ENCODE results near the gene SMU1. TPM values are rescaled to one million over a fixed set of nuclear protein-coding genes. Genes with fewer than 3 reads are reported as not detected.

Gene SMU1
- total and polyA plus RNA-seq, 2 experiments from 2014 or later: 15.8 to 25.1 TPM

DNA sequence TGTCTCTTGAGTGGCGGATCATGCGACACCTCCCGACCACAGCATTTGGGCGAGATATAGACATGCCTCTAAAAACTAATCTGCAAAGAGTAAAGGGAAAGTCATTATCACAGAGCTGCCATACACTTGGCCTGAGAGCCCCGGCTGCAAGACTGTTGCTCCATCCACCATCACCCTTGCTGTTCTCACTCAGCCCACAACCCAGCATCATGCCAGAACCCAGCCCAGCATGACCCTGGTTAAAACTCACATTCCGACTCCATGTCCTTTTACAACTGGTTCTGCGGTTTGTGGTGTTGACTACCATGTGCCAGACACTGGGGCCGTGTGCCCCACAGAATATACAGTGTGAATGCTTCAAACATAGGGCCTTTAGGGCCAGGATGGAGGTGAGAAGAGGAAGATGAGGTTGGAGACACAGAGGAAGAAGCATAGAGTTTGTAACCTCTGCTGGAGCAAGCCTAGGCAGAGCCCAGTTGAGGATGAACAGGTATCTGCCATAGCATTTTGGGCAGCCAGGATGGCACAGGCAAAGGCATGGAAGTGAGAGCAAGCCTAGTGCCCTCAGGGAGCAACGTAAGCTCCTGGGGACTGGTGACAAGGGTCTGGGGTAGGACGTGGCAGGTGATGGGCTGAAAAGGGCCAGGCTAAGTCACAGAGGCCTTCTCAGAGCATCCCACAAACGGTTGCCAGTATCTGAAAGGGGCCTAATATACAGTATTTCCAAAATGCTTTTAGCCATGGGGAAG is 37.5 kb upstream of the SMU1 start:
- Histone ChIP-seq H3K4me2 (no peak overlapping the region), H2AFZ (no peak overlapping the region), H4K20me1 (ENCODE audit: insufficient read depth, poor library complexity, severe bottlenecking) (no peaks in the 10 kb centered on the region), H3K27me3 (no peaks in the 10 kb centered on the region), H3K4me3 (no peak overlapping the region), H3K9me2 (replicated peaks; ENCODE audit: insufficient read depth) (no peaks in the 10 kb centered on the region), H3K36me3 (replicated peaks; ENCODE audit: insufficient read depth, low read depth) (no peaks in the 10 kb centered on the region), H3K4me1 (ENCODE audit: insufficient read depth) (no peaks in the 10 kb centered on the region), H3K9me3 (ENCODE audit: low read depth) (no peaks in the 10 kb centered on the region), H3K79me2 (peaks cover 4% of the 10 kb centered on the region), H3K27ac (no peak overlapping the region)
- no peak for TF ChIP-seq EZH2 (IDR thresholded peaks at IDR 0.05; ENCODE audit: borderline replicate concordance)
- TF ChIP-seq EZH2phosphoT487 (IDR thresholded peaks at IDR 0.05; ENCODE audit: low read depth, severe bottlenecking, unreplicated experiment): no peak
- TF ChIP-seq CTCF (IDR thresholded peaks at IDR 0.05; ENCODE audit: poor library complexity): no peak
- DNase-seq (ENCODE audit: low spot score): no peak
- 92% methylated on average over 11 of the region's 11 CpGs for WGBS (ENCODE audit: low lambda C conversion rate, missing lambda C conversion rate)

DNA sequence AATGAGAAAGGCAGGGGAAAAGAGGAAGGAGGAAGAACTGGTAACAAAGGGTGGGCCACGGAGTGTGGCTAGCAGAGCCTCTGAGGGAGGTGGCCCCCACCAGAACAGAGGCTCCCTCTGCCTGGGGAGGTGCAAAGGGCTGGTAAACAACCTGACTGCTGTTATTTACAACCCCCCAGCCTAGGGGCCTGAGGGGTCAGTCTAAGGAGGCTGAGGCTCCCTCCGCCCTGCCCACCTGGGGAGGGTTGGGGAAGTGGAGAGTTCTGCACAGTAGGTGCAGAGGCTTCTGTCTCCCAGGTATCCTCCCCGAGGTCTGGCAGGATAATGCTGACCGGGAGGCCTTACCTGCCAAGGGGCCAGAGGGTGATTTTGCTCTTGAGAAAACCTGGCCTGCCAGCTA is 35.6 kb upstream of the SMU1 start:
- Histone ChIP-seq H3K9me3 (ENCODE audit: low read depth) (no peaks in the 10 kb centered on the region), H3K9me2 (replicated peaks; ENCODE audit: insufficient read depth) (no peaks in the 10 kb centered on the region), H3K4me2 (no peak overlapping the region), H3K4me3 (no peak overlapping the region), H3K4me1 (ENCODE audit: insufficient read depth) (peaks cover 7% of the 10 kb centered on the region), H3K79me2 (peaks cover 4% of the 10 kb centered on the region), H3K27me3 (no peaks in the 10 kb centered on the region), H4K20me1 (ENCODE audit: insufficient read depth, poor library complexity, severe bottlenecking) (no peaks in the 10 kb centered on the region), H3K27ac (no peak overlapping the region), H3K36me3 (replicated peaks; ENCODE audit: insufficient read depth, low read depth) (no peaks in the 10 kb centered on the region), H2AFZ (no peak overlapping the region)
- TF ChIP-seq EZH2phosphoT487 (IDR thresholded peaks at IDR 0.05; ENCODE audit: low read depth, severe bottlenecking, unreplicated experiment) (no peak), EZH2 (IDR thresholded peaks at IDR 0.05; ENCODE audit: borderline replicate concordance) (no peak), CTCF (IDR thresholded peaks at IDR 0.05; ENCODE audit: poor library complexity) (no peak)
- WGBS (ENCODE audit: low lambda C conversion rate, missing lambda C conversion rate): 80% methylated on average over 4 of the region's 4 CpGs
- DNase-seq (ENCODE audit: low spot score): peak; percentile 4

- TF ChIP-seq CTCF (IDR thresholded peaks at IDR 0.05; ENCODE audit: poor library complexity): no peak
- TF ChIP-seq EZH2phosphoT487 (IDR thresholded peaks at IDR 0.05; ENCODE audit: low read depth, severe bottlenecking, unreplicated experiment): no peak
- no peak for TF ChIP-seq EZH2 (IDR thresholded peaks at IDR 0.05; ENCODE audit: borderline replicate concordance)
- Histone ChIP-seq H3K27me3 (no peaks in the 10 kb centered on the region), H3K27ac (no peak overlapping the region), H3K79me2 (no peaks in the 10 kb centered on the region), H3K9me3 (ENCODE audit: low read depth) (no peaks in the 10 kb centered on the region), H3K4me1 (ENCODE audit: insufficient read depth) (peaks cover 10% of the 10 kb centered on the region), H3K36me3 (replicated peaks; ENCODE audit: insufficient read depth, low read depth) (no peaks in the 10 kb centered on the region), H2AFZ (no peak overlapping the region), H3K9me2 (replicated peaks; ENCODE audit: insufficient read depth) (no peaks in the 10 kb centered on the region), H3K4me3 (no peak overlapping the region), H4K20me1 (ENCODE audit: insufficient read depth, poor library complexity, severe bottlenecking) (no peaks in the 10 kb centered on the region), H3K4me2 (no peak overlapping the region)
- 86% methylated on average over 5 of the region's 5 CpGs for WGBS (ENCODE audit: low lambda C conversion rate, missing lambda C conversion rate)
- DNase-seq (ENCODE audit: low spot score): peak; percentile 3
These were observed 35.2 kb upstream of the SMU1 start for GRCh38 chr9:33111631-33112030.

Measured in hepatocyte (in vitro differentiated cells).